Activated gamma-delta T cell treated with Interleukin-2 at 50 U/mL for 16 hours (primary cell): ENCODE measurements around the gene FAM50B.

Experiments
- DNase-seq: peaks from one replicate; pipeline ENCODE4 v3.0.0-alpha.2; 2020

The FAM50B gene

GRCh38 chr6:3822747-3823445 lies 26.3 kb upstream of the FAM50B start:
- DNase-seq: no peak

- DNase-seq: no peak
These were observed 25.5 kb upstream of the FAM50B start for GRCh38 chr6:3823671-3824070.

- no peak for DNase-seq
These were observed 23.8 kb upstream of the FAM50B start for GRCh38 chr6:3825331-3825831.

GRCh38 chr6:3825851-3826581 lies 23.2 kb upstream of the FAM50B start:
- DNase-seq: no peak

GRCh38 chr6:3829285-3829684 lies 19.9 kb upstream of the FAM50B start:
- no peak for DNase-seq

DNA sequence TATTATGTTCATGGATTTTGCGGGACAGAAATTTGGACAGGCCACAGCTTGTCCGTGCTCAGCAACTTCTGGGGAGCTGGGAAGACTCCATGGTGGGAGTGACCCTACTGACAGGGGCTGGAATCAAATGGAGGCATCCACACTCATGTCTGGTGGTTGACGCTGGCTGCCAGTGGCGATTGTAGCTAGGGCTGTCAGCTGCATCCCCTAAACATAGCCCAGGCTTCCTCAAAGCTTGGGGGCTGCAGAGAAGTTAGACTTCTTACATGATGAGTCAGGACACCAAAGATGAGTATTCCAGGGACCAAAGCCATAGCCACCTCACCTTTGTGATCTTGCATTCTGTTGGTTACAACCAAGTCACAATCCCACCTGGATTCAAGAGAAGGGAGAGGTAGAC lies 18.4 kb upstream of the FAM50B start:
- DNase-seq: no peak

GRCh38 chr6:3831761-3832530 lies 17.2 kb upstream of the FAM50B start:
- DNase-seq: no peak

DNA sequence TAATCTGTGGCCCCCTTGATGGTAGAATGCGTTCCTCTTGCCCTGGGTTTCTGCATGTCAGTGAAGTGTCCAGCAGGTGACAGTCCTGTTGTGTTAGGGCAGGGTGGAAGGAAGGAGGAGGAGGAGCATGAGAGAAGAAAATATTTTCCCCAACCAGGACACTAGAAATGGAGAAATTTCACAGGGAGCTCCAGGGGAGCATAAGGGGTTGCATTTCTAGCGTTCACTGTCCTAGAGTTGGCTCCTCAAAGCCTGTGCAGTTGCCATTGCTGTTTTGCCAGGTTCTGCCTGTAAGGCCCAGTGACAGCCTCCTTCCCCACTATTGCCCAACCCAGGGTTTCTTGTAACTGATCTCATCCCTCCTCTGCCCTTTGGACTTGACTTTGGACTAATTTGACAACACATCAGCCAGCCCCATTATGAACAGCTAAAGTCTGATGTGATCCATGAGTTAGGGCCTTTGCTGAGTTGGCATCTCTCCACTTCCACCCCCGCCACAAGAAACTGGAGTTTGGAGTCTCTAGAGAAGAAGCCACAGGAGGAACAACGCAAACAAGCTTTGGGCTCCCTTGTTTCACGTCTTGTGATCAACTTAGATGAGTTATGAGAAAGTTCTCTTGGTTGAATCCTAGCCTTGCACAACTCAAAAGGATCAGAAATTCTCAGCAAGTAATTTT lies 14.0 kb upstream of the FAM50B start:
- no peak for DNase-seq

DNA sequence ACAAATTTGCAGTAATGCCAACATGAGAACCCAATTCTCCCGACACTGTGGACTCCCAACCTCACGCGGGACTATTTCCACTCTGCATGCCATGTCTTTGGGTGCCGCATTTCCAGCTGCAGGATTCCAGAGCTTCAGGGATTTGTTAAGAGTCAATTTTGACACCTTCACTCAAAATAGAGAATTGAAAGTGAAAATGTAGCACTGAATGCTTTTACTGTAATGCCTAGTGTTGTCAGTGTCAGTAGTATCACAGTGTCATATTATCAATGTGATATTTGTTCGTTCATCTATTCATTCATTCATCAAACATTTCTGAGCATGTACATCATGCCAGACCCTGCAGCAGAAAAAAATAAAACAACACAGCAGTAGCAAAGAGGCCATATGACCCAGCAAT lies 13.4 kb upstream of the FAM50B start:
- DNase-seq: no peak

DNA sequence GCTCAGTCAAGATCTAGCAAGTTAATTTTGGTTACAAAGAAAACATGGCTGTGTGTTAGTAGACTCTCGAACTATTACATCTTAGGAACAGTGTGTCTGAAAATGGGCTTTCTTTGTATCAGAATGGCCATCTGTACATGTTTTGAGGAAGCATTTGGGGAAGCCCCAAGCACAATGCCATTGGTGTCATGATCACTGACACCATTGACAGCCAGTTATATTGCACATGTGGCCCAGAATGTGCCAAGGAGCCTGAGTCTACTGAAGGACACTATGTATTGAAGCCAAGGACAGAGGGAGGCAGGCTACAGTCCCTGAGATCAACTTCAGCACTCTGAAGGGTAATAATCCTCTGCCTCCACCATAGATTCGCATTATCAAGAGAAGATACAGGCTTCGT lies 12.6 kb upstream of the FAM50B start:
- no peak for DNase-seq

DNA sequence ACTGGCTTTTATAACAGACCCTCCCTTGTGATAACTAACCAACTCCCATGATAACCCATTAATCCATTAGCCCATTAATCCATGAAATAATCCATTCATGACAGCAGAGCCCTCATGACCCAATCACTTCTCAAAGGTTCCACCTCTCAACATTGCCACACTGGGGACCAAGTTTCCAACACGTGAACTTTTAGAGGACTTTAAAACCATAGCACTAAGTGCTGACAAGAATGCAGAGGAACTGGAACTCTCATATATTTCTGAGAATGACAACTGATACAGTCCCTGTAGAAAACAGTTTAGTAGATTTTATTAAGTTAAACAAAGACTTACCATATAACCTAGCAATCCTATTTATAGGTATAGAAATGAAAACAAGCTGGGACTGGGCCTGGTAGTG lies 11.4 kb upstream of the FAM50B start:
- DNase-seq: no peak

DNA sequence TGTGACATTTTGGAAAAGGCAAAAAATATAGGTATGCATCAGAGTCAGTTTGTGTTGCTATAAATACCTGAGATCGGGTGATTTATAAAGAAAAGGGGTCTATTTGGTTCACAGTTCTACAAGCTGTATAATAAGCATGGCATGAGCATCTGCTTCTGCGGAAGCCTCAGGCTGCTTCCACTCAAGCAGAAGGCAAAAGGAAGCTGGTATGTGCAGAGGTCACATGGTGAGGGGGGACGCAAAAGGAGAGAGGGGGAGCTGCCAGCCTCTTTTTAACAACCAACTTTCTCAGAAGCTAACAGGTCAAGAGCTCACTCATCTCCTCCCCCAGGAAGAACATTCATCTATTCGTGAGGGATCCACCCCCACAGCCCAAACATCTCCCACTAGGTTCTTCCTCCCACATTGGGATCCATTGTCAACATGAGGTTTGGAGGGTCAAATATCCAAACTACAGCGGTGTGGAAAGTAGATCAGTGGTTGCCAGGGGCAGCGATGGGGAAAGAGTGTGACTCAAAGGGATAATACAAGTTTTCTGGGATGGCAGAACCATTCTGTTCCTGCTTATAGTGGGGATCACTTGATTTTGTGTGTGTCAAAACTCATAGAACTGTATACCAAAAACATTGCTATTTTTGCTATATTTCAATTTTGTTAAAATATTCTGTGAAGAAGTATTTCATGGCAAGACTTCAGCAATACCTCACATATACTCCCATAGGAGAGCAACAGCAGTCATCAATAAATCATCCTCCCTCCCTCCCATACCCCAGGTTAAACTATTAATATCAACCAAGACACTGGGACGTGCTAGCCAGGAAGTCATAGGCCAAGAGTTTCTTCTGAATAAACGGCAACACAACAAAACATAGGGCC lies 9.9 kb upstream of the FAM50B start:
- DNase-seq: no peak

- DNase-seq: no peak
These were observed 8.1 kb upstream of the FAM50B start for GRCh38 chr6:3841066-3841454.

DNA sequence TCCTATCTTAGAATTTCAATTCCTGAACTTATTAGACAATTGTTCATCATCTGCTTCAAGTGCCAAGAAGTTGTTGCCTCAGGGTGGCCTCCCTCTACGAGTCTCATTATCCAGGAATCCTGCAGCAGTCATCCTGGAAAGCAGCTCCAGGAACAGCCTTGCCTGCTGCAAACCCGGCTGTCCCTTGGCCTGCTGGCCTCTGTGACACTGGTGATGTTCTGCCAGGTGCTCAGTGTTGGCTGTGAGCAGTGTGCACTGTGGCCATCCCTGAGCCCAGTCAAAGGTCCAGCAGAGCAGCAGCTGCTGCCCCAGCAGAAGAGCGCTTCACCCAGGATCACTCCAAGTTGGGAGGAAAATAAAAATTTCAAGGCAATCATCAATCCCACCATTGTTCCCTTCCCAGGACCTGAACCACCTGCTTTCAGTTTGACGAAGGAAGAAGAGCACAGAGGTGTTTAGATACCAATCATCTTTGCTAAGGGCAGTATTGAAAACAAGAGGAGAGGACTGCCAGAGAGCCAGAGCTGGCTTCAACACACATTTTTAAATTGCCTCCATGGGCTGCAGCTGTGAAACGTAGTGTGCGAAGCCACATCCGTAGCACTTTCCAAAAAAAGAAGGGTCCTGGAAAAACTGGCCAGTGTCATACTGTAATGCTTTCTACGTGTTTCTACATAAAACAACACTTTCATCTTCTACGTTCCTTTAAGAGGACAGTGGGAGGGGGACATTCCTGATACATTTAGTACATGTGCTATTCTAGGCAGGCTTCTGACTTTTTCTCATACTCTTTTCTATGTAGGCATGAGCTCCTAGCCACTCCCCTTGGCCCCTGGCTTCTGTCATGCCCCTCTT lies 7.2 kb upstream of the FAM50B start:
- DNase-seq: no peak

- DNase-seq: no peak
These were observed 5.6 kb upstream of the FAM50B start for GRCh38 chr6:3843379-3844096.

DNA sequence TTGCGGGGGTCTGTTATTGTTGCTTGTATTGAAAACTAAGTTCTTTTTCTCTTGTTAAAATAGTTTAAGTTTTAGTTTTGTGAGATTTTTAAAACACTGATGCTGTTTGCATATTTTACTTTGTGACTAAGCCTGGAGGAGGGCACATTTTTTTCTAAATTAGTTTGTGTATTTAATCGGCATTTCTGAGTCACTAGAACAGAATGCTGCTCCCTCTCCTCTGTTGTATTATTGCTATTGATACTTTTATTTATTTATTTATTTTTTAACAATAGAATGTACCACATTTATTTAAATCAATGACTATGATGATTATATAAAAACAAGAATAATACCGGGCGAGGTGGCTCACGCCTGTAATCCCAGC lies 5.1 kb upstream of the FAM50B start:
- no peak for DNase-seq

GRCh38 chr6:3847521-3847920 lies 1.7 kb upstream of the FAM50B start:
- DNase-seq: no peak

GRCh38 chr6:3848380-3848779 lies 793 bp upstream of the FAM50B start:
- DNase-seq: no peak

- no peak for DNase-seq
These were observed 693 bp downstream of the FAM50B start for GRCh38 chr6:3849681-3850450.
